CD14-positive monocyte (primary cell): ENCODE measurements around the gene TERB1. TPM values are rescaled to one million over a fixed set of nuclear protein-coding genes. Genes with fewer than 3 reads are reported as not detected.

Experiments
- DNase-seq, 3 donors: peaks; one replicate each; pipeline ENCODE4 v3.0.0-alpha.2; 2011 to 2022
- H2AFZ ChIP-seq: 2 replicates; pipeline ENCODE4 v1.6.0; 2012; ENCODE audit warnings: mild to moderate bottlenecking, low read depth, low read length, inconsistent platforms; ENCODE audit not compliant: insufficient read depth, poor library complexity, severe bottlenecking
- H3K27ac ChIP-seq, 2 donors: 1 replicate in 1 of 2; 2 replicates in 1 of 2; pipeline ENCODE4 v1.5.1; 2012 to 2013; ENCODE audit warnings: low read length in 2 of 2, control low read depth in 1 of 2, inconsistent platforms in 1 of 2, low read depth in 1 of 2, mild to moderate bottlenecking in 1 of 2
- H3K27me3 ChIP-seq, 2 donors: one replicate each; pipeline versions ENCODE4 v1.6.0 to v1.6.1; 2011 to 2013; ENCODE audit warnings: low read length in 2 of 2; ENCODE audit not compliant: control insufficient read depth in 2 of 2, insufficient read depth in 2 of 2
- H3K36me3 ChIP-seq, 2 donors: replicated peaks in 1 of 2; 1 replicate in 1 of 2; 2 replicates in 1 of 2; pipeline versions ENCODE4 v1.5.1 to v1.6.1; 2012 to 2013; ENCODE audit warnings: low read length in 2 of 2, control low read depth in 1 of 2, inconsistent platforms in 1 of 2, mild to moderate bottlenecking in 1 of 2; ENCODE audit not compliant: insufficient read depth in 2 of 2, control insufficient read depth in 1 of 2
- H3K4me1 ChIP-seq, 2 donors: 1 replicate in 1 of 2; 2 replicates in 1 of 2; pipeline versions ENCODE4 v1.5.1 to v1.6.1; 2012 to 2013; ENCODE audit warnings: low read length in 2 of 2, control low read depth in 1 of 2, inconsistent platforms in 1 of 2, mild to moderate bottlenecking in 1 of 2, moderate library complexity in 1 of 2; ENCODE audit not compliant: insufficient read depth in 2 of 2, control insufficient read depth in 1 of 2
- H3K4me2 ChIP-seq: replicated peaks from 2 replicates; pipeline ENCODE3; 2012; ENCODE audit warnings: low read length, moderate library complexity, mild to moderate bottlenecking; ENCODE audit not compliant: poor library complexity, severe bottlenecking; ENCODE audit errors: extremely low read depth
- H3K4me3 ChIP-seq, 3 experiments: fragments of 200-600 bp in 1 of 3; sonication (generic) in 1 of 3; replicated peaks in 1 of 3; 1 replicate in 2 of 3; 2 replicates in 1 of 3; pipeline ENCODE4 v1.5.1; 2011 to 2013; ENCODE audit warnings: low read length in 3 of 3, mild to moderate bottlenecking in 3 of 3, control low read depth in 2 of 3, low read depth in 2 of 3, inconsistent platforms in 1 of 3, moderate library complexity in 1 of 3
- H3K79me2 ChIP-seq: 2 replicates; pipeline ENCODE4 v1.6.0; 2012; ENCODE audit warnings: mild to moderate bottlenecking, control low read depth, inconsistent platforms, low read length, moderate library complexity; ENCODE audit not compliant: insufficient read depth
- H3K9ac ChIP-seq: 2 replicates; pipeline ENCODE4 v1.6.0; 2017; ENCODE audit warnings: low read length, mild to moderate bottlenecking; ENCODE audit not compliant: insufficient read depth, poor library complexity, severe bottlenecking
- H3K9me3 ChIP-seq, 2 donors: replicated peaks in 1 of 2; 1 replicate in 1 of 2; 2 replicates in 1 of 2; pipeline versions ENCODE4 v1.5.1 to v1.6.1; 2012 to 2013; ENCODE audit warnings: low read length in 2 of 2, control low read depth in 1 of 2; ENCODE audit not compliant: control insufficient read depth in 1 of 2, insufficient read depth in 1 of 2
- H4K20me1 ChIP-seq: 2 replicates; pipeline ENCODE4 v1.6.0; 2012; ENCODE audit warnings: mild to moderate bottlenecking, low read length, control low read depth, moderate library complexity; ENCODE audit not compliant: insufficient read depth
- H3K27ac Mint-ChIP-seq, 7 donors: one replicate each; pipeline ENCODE4 v1.8.0; 2020; ENCODE audit warnings: mild to moderate bottlenecking in 7 of 7, mixed read lengths in 7 of 7, moderate library complexity in 6 of 7, inconsistent platforms in 2 of 7
- H3K27me3 Mint-ChIP-seq, 3 donors: one replicate each; pipeline ENCODE4 v1.8.0; 2021 to 2022; ENCODE audit warnings: low read depth in 3 of 3, mild to moderate bottlenecking in 3 of 3, mixed read lengths in 3 of 3, moderate library complexity in 3 of 3, inconsistent platforms in 1 of 3
- H3K36me3 Mint-ChIP-seq, 2 donors: one replicate each; pipeline ENCODE4 v1.8.0; 2020; ENCODE audit warnings: mixed read lengths in 2 of 2, inconsistent platforms in 1 of 2, mild to moderate bottlenecking in 1 of 2
- H3K4me1 Mint-ChIP-seq: one replicate; pipeline ENCODE4 v1.8.0; 2020; ENCODE audit warnings: mild to moderate bottlenecking, mixed read lengths
- H3K4me3 Mint-ChIP-seq, 2 donors: one replicate each; pipeline ENCODE4 v1.8.0; 2020; ENCODE audit warnings: mild to moderate bottlenecking in 2 of 2, mixed read lengths in 2 of 2, moderate library complexity in 1 of 2
- H3K9me3 Mint-ChIP-seq, 7 donors: one replicate each; pipeline ENCODE4 v1.8.0; 2020 to 2022; ENCODE audit warnings: mixed read lengths in 7 of 7, mild to moderate bottlenecking in 6 of 7, moderate library complexity in 6 of 7, inconsistent platforms in 2 of 7
- CTCF ChIP-seq: fragments of 200-600 bp; IDR thresholded peaks from one replicate; pipeline ENCODE4 v1.8.0; 2022; ENCODE audit warnings: antibody characterized with exemption, mild to moderate bottlenecking
- WGBS: methylation state at CpG from one replicate; pipeline ENCODE4 v1.1.5; 2013; ENCODE audit warnings: missing lambda C conversion rate; ENCODE audit not compliant: insufficient coverage; 5-methylcytosine and 5-hydroxymethylcytosine counted together
- intact Hi-C, 2 donors: fragments of 100-400 bp; cut with micrococcal nuclease; formaldehyde crosslinking; loops; one replicate each; pipeline versions ENCODE4 v1.15.0 to v1.15.1; 2023
- polyA plus RNA-seq, 3 donors: library from polyadenylated mRNA; depleted of rRNA in 1 of 3; unstranded in 2 of 3; stranded (reverse) in 1 of 3; fragments of 300-500 nt in 2 of 3; fragments of >200 nt in 1 of 3; fragmentation: Illumina TruSeq in 2 of 3; gene quantifications; 1 replicate in 2 of 3; 2 replicates in 1 of 3; pipeline ENCODE4 v1.2.3, GENCODE V29; 2012 to 2021

TERB1 gene
- polyA plus RNA-seq, 3 donors, result not detected

GRCh38 chr16:66844009-66844341 lies 42.6 kb upstream of the TERB1 start:
- intact Hi-C loops, result no loop called here
- Histone ChIP-seq H3K36me3 (no peaks in the 10 kb centered on the region), H2AFZ (peak overlapping the region; percentile 59), H3K27me3 (peaks cover 22 to 55% of the 10 kb centered on the region in 2 donors), H3K4me2 (peak overlapping the region; percentile 58), H4K20me1 (no peaks in the 10 kb centered on the region), H3K79me2 (no peaks in the 10 kb centered on the region), H3K4me3 (peak overlapping the region in 1 of 3 experiments; percentile 40), H3K9ac (no peak overlapping the region), H3K9me3 (peaks cover 0 to 14% of the 10 kb centered on the region in 2 donors), H3K4me1 (peaks cover 6 to 10% of the 10 kb centered on the region in 2 donors), H3K27ac (no peak overlapping the region)
- DNase-seq, result no peak
- H3K27me3 Mint-ChIP-seq, result peaks cover 53 to 70% (median 58%) of the 10 kb centered on the region in 3 donors
- peaks cover 0 to 9% of the 10 kb centered on the region in 2 donors for H3K36me3 Mint-ChIP-seq
- peaks cover 12% of the 10 kb centered on the region for H3K4me1 Mint-ChIP-seq
- no peak for TF ChIP-seq CTCF
- peak overlapping the region in 1 of 2 donors; percentile 84 for H3K4me3 Mint-ChIP-seq
- peaks cover 0 to 11% (median 3%) of the 10 kb centered on the region in 7 donors for H3K9me3 Mint-ChIP-seq
- H3K27ac Mint-ChIP-seq, result peak overlapping the region in 1 of 7 donors; percentile 69
- WGBS, result 20% methylated on average over 10 of the region's 14 CpGs

DNA sequence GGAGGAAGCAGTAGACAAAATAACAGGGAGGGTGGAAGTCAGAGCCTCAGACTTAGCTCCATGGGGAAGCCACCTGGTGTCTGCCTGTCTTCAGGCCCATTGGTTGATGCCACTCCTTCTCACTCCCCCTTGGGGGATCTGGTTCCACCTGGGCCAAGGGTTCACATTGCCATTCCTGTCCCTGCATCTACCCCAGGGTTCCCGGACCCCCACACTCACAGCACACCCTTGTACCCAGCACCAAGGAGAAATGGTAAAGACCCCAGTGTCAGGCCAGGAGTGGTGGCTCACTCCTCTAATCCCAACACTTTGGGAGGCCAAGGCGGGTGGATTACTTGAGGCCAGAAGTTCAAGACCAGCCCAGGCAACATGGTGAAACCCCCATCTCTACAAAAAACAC lies 41.8 kb upstream of the TERB1 start:
- no peak overlapping the region for H2AFZ ChIP-seq
- no peaks in the 10 kb centered on the region for H3K79me2 ChIP-seq
- H3K27me3 Mint-ChIP-seq, result peaks cover 51 to 69% (median 63%) of the 10 kb centered on the region in 3 donors
- H3K27me3 ChIP-seq, result peaks cover 22 to 55% of the 10 kb centered on the region in 2 donors
- WGBS, result 100% methylated on average over 1 of the region's 2 CpGs
- no peaks in the 10 kb centered on the region for H3K36me3 ChIP-seq
- peaks cover 1 to 16% (median 8%) of the 10 kb centered on the region in 7 donors for H3K9me3 Mint-ChIP-seq
- H3K9me3 ChIP-seq, result peaks cover 0 to 14% of the 10 kb centered on the region in 2 donors
- DNase-seq, result no peak
- H3K36me3 Mint-ChIP-seq, result peaks cover 0 to 9% of the 10 kb centered on the region in 2 donors
- H3K4me1 Mint-ChIP-seq, result peaks cover 12% of the 10 kb centered on the region
- intact Hi-C loops, result no loop called here
- H3K4me2 ChIP-seq, result no peak overlapping the region
- H3K4me3 ChIP-seq, result no peak overlapping the region
- peak overlapping the region in 1 of 7 donors; percentile 2 for H3K27ac Mint-ChIP-seq
- peaks cover 6 to 10% of the 10 kb centered on the region in 2 donors for H3K4me1 ChIP-seq
- H3K9ac ChIP-seq, result no peak overlapping the region
- H3K27ac ChIP-seq, result no peak overlapping the region
- H3K4me3 Mint-ChIP-seq, result peak overlapping the region in 1 of 2 donors; percentile 84
- TF ChIP-seq CTCF, result no peak
- H4K20me1 ChIP-seq, result no peaks in the 10 kb centered on the region
